NCI-H187 treated with DMSO at 0.1 percent for 48 hours (cell line): ENCODE results near the gene ERRFI1.

Source experiments
- DNase-seq: peaks from one replicate; lab custom pipeline; 2025; lab: John Stamatoyannopoulos, UW

Gene ERRFI1

GRCh38 chr1:8002921-8003320 is 23.2 kb downstream of the ERRFI1 start:
- DNase-seq, result no peak

GRCh38 chr1:8002329-8002910 is 23.7 kb downstream of the ERRFI1 start:
- no peak for DNase-seq

GRCh38 chr1:7995437-7995836 is 30.7 kb downstream of the ERRFI1 start:
- no peak for DNase-seq

GRCh38 chr1:7994827-7995226 is 31.3 kb downstream of the ERRFI1 start:
- no peak for DNase-seq

- DNase-seq, result no peak
Observed at GRCh38 chr1:7993593-7994479, 32.3 kb downstream of the ERRFI1 start.

- no peak for DNase-seq
Observed at GRCh38 chr1:7992885-7993284, 33.2 kb downstream of the ERRFI1 start.

GRCh38 chr1:7991504-7992440 is 34.3 kb downstream of the ERRFI1 start:
- no peak for DNase-seq

- no peak for DNase-seq
Observed at GRCh38 chr1:7989762-7990428, 36.2 kb downstream of the ERRFI1 start.

GRCh38 chr1:7988576-7988975 is 37.5 kb downstream of the ERRFI1 start:
- no peak for DNase-seq

- no peak for DNase-seq
Observed at GRCh38 chr1:7987528-7987927, 38.6 kb downstream of the ERRFI1 start.

- DNase-seq, result no peak
Observed at GRCh38 chr1:7985851-7986612, 40.1 kb downstream of the ERRFI1 start.

GRCh38 chr1:7984811-7985210 is 41.3 kb downstream of the ERRFI1 start:
- DNase-seq, result peak; percentile 4

GRCh38 chr1:7983086-7983778 is 42.9 kb downstream of the ERRFI1 start:
- no peak for DNase-seq

GRCh38 chr1:7980984-7981383 is 45.1 kb downstream of the ERRFI1 start:
- DNase-seq, result no peak

GRCh38 chr1:7975212-7975865 is 50.8 kb downstream of the ERRFI1 start:
- DNase-seq, result no peak

GRCh38 chr1:7973086-7973485 is 53.0 kb downstream of the ERRFI1 start:
- DNase-seq, result no peak

GRCh38 chr1:7972285-7972684 is 53.8 kb downstream of the ERRFI1 start:
- no peak for DNase-seq

- DNase-seq, result no peak
Observed at GRCh38 chr1:7971024-7971423, 55.1 kb downstream of the ERRFI1 start.

- DNase-seq, result no peak
Observed at GRCh38 chr1:7970246-7970645, 55.9 kb downstream of the ERRFI1 start.

- DNase-seq, result no peak
Observed at GRCh38 chr1:7967651-7968050, 58.5 kb downstream of the ERRFI1 start.
